CD4-positive, alpha-beta T cell treated with Interleukin-12 subunit alpha and Interleukin-12 subunit beta, for 1 hour (primary cell): Measurements from ENCODE around the gene SERPINA4.

ENCODE experiments used
- DNase-seq: peaks from one replicate; pipeline ENCODE4 v3.0.0-alpha.2; 2020

SERPINA4 gene, protein sequence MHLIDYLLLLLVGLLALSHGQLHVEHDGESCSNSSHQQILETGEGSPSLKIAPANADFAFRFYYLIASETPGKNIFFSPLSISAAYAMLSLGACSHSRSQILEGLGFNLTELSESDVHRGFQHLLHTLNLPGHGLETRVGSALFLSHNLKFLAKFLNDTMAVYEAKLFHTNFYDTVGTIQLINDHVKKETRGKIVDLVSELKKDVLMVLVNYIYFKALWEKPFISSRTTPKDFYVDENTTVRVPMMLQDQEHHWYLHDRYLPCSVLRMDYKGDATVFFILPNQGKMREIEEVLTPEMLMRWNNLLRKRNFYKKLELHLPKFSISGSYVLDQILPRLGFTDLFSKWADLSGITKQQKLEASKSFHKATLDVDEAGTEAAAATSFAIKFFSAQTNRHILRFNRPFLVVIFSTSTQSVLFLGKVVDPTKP

DNA sequence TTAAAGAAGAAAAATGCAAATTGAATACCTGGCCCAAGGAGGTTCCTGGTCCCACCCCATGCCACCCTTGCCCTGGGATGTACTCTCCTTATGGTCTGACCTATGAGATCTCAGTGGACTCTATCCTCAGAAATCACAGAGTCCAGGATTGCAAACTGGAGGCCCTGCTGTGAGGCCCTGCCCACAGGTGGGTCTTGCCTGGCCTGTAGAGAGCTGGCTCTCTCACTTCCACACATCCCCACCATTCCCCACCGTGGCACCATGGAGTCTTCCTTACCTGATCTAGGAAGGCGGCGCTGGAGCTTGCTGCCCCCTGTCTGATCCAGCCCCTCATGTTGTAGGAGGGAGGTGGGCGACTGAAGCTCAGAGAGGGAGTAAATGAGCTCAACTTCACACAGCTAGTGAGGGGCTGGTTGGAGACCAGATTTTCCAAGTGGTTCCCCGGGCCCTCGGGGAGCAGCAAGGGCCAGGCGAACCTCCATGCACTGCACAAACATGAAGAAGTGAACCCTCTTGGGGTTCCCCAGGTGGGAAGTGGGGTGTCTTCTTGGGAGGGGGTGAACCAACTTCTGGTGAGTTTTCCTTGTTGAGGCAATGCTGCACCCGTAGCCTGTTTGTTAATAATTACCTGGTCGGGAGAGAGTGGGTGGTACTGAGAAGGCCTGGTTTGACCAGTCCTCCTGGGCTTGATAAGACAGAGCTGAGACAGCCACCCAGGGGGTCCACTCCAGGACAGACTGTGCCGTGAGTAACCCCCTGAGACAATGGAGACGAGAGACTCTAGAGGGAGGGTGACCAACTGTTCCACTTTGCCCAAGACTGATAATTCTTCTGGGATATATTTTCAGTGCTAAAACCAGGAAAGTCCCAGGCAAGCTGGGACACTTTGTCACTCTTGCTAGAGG lies at the start of gene SERPINA4:
SERPINA4 (plus strand) TSS at position 692 of the 905 bp plus-strand sequence. CDS start 2,041 bp downstream, outside the sequence.
- DNase-seq = no peak

DNA sequence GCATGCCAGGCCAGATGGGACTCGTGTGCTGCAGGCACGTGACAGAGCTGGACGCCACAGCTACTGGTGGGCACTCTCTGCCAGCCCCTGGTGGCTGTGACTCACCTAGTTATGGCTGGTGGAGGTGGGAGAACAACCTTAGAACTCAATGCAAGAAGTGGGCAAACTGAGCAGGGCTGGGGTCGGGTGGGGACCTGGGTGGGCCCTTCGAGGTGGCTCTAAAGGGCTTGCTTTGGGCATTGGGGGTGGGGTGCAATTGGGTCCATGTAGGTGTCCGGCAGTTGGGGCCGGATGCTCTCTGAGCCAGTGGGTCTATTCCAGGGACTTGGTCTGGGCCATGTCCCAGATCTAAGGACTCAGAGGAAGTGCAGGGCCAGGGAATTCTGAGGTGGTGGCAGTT lies 46.9 kb upstream of the SERPINA4 start:
- no peak for DNase-seq

DNA sequence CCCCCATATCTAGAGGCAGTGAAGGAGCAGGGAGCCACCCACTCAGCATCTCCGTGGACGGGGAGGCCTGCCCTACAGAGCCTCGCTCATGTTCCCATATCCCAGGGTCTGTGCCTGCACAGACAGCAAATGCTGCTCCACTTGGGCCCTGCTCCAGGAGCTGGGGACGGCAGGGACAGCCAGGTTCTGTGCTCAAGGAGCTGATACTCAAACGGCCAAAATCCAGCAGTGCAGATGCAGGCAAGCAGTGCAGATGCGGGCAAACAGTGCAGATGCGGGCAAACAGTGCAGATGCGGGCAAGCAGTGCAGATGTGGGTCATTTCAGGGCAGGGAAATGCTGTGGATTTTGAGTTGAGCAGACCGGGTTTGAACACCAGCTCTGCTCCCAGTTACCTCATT lies 45.8 kb upstream of the SERPINA4 start:
- DNase-seq = no peak

DNA sequence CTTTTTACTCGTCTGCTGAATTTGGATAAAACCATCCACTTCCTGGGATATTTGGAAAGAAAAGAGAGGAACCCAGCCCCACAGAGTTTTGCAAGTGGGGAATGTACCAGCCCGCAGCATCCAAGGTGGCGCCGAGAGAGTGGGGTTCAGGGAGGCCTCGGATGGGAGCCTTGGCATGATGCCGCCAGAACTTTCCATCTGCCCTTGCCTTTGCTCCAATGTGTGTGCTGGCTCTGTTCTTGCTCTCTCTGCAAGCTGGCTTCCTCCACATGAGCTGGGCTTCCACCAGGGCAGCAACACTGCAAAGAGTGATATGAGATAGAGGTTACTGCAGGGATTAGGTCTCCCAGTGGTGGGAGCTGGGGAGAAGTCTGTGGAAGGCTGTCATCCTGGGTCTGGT lies 45.4 kb upstream of the SERPINA4 start:
- DNase-seq = no peak

DNA sequence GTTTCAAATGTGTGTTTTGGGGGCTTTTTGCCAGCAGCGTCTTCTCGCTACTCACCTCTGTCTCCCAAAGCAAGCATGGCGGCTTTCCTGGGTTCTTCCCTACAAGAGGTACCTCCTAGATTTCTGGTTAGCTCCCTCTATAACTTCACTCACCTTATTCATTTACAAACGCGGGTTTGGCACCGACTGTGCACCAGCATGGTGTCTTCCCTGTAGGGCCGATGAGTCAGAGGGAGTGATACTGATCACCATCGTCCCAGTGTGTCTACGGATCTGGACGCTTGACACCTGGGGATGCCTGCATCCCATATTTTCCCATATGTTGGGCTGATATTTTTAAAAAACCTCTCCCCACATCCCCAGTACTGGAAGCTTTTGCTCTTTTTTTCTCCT lies 44.0 kb upstream of the SERPINA4 start:
- no peak for DNase-seq

DNA sequence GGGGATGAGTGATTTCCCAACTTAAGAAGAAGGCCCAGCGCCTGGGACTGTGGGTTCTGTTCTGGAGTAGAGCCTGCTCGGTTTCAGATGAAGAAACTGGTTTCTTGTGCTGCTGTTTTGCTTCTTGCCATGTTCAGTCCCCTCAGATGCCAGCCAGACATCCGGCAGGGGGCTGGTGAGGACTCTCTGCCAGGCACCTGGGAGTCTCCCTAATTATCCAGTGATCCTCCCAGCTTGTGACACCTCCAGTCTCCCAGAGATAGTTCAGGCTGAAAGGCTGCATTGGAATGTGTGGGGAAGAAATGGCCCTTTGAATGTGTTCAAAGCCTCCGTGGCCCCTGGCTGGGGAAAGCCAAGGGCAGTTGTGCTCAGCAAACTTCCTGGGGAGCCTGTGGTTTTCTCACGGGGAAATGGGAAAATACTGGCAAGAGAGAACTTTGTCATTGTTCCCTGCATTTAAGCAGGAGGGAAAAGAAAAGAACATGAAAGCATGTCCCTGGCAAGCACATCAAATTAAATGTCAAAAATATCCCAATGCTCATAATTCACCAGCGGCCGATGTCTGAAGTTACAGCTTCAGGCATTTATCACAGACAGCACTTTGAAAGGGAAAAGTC lies 43.5 kb upstream of the SERPINA4 start:
- no peak for DNase-seq

DNA sequence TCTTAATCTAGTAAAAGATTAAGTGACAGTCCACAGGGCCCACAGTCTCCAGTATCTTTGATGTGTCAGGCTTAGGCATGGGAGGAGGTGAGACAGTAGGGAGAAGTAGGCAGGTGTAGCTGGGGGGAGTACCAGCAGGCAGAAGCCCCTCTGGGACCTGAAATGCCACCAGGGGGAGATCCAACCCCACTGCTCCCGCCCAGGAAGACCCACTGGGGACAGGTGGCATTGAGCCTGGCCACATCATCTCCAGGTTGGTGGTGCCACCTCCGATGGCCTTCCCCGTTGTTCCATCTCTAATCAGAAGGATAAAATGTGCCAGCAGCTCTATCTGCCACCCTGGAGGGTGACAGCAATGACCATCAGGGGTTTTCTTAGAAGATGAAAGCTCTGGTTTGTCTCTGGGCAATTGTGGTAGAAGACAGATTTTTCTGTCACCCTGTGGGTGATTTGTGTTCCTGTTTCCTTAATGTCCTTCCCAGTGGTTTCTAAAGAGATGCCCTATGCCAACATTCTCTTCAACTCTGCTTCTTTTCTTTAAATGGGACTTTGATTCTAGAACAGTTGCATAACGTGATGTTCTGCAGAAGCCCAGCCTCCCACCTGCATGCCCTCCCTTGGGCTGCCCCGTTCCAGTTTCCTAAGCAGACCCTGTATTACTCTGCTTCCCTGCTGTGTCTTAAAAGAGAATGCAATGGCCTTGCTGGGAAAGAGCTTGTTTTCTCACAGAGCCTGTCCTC lies 39.7 kb upstream of the SERPINA4 start:
- no peak for DNase-seq

DNA sequence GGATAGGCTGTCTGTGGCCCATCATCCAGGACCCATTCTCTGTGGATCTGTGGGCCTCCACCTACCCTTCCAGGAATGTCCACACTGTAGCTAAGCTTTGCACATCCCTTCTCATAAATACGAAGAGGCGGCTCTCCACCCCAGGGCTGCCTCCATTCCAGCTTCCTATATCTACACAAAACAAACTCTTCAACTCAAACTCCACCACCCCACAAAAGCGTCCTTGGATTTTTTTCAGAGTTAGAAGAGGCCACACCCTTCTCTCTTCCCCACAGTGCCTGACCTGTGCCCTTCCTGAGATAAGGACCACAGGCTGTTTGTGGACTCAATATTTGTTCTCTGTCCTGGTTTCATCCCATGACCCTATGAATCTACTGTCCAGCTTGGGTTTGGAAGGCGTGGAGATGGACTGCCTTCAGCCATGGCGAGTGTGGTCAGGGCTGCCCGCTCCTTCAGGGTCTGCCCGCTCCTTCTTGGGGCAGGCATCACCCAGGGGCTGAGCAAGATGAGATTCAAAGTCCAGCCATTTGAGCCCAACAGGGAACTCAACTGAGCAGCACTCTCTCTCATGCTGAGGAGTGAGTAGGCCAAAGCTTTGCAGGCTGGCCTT lies 39.0 kb upstream of the SERPINA4 start:
- no peak for DNase-seq

DNA sequence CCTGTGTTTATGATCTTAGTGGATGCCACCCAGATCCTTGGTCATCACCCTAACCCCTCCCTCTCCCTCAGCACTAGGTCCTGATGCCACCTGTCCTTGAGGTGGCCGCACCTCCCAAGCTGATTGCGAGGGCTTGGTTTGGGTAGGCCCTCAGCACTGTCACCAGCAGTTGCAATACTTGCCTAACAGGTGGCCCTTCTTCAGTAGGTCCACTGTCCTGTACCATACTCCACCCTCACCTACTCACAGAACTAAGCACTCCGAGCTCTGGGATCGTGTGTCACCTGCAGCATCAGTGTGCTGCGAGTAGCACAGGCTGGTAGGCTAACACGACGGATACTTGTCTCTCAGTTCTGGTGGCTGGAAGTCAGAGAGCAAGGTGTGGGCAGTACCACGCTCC lies 38.0 kb upstream of the SERPINA4 start:
- no peak for DNase-seq

DNA sequence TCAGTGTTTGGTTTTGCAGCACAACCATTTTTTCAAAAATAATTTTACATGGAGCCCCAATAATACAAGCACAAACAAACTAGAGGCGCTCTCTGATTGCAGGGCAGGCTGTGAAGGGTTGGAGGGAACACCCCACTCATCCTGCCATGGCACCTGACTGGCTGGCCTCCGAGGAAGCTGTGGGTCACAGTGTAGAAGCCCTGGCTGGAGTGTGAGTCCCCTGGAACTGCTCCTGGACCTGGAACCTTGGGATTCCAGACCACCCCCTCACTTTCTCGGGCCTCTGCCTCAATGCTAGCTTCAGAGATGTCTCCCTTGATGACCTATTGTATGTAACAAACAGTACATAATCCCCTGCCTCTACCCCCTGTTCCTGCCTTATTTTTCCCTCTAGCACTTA lies 37.1 kb upstream of the SERPINA4 start:
- DNase-seq = no peak

DNA sequence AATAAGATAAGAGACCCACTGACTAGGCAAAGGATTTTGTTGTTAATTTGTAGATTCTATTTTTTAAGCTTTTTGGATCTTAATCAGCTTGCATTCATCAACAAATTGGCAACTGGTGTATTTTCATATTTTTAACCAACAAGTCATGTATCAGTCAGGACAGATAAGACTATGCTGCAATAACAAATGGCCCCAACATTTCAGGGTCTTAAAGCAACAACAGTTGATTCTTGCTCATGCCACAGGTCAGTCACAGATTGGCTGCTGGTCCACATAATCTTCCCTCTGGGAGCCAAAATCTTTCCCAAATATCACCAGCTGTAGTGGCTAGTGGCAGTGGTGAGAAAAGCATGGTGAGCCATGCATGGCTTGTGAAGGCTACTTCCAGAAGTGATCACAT lies 30.1 kb upstream of the SERPINA4 start:
- no peak for DNase-seq

DNA sequence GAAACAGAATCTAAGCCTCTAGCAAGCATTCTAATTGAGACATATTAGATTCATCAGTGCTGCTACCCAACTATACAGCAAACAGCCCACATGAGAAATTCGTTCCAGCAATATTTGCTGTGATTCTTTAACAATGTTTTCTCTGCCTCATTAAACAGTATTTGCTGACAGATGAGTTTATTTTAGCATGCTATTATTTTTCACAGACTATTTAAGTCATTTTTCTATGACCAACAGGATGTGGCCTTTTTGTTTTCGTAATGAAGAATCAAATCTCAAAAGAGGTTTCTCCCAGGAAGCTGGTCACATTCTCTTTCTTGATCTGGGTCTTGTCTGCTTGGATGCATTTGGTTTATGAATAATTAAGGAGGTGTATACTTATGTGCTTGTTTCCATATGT lies 28.8 kb upstream of the SERPINA4 start:
- DNase-seq = no peak

DNA sequence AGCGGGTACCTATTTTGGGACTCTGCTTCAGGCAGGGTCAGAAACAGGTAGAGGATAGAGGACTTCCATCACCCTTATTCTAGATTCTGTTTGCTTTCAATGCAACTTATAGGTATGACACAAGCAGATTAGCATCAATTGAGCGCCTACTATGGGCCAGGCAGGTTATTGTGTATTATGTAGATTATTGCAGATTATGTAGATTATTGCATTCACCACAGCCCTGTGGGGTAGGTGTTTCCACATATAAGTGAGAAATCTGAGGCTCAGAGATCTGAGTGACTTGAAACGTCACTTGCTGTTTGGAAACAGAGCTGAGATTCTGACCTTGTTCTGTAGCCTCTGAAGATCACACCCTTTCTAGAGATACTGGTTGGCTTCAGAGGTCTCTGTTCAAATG lies 25.7 kb upstream of the SERPINA4 start:
- no peak for DNase-seq

DNA sequence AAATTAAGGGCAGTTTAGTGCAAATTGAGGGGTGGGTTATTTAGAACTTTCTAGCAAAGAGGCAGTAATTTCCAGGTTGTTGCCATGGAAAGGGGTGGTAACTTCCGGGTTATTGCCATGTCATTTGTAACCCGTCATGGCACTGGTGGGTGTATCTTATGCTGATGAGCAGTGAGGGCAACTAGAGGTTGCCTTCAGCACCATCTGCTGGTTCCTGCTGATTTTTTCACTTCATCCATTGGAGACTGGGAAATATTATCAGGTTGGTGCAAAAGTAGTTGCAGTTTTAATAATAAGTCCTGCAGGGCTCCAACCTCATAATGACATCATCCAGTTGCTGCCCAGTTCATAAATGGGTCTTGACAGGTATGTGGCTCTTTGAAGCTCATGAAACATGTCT lies 24.4 kb upstream of the SERPINA4 start:
- DNase-seq = no peak

DNA sequence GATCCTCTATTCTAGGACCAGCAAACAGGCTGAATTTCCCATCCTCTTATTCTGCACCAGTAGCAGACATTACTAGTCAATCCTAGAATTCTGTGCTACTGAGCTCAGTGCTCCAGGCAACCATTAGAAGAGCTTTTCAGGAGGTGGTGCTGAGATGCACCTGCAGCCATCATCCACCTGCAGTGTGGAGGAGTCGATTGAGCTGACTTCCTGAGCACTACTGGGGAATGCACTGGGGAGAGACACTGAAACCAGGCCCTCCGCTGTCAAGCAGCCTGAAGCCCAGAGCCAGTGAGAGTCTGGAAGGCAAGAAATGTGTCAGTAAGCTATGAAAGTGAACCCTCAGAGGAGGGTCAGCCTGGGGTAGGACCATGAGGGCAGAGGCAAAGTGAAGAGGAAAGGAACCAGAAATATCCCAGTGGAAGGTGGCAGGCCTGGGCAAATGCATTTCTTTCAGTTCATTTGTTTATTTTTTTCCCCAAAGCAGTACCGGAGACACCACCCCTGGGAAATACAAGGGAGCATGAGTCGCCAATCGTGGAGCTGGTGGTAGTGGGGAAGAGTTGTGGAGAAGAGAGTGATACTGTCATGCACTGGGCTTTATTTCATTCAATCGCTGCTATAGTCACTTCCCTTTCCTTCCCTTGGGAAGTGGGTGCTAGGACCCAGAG lies 23.0 kb upstream of the SERPINA4 start:
- no peak for DNase-seq

DNA sequence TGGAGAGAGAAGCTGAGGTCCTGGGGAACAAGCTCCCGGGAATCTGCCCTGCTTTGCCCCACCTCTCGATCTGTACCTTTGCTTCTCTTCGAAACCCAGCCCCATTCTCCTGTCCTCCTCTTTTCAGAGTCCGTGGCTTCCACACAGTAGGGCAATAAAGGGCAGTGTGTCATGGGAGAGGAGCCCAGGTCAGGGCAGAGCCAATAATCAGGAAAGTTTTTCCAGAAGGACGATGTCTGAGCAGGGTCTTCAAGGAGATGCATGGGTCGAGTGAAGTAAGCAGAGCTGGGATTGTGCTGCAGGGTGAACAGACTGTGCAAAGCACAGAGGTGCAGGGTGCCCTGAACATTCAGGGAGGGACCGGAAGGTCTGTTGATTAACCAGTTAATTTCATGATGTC lies 22.1 kb upstream of the SERPINA4 start:
- DNase-seq = no peak

DNA sequence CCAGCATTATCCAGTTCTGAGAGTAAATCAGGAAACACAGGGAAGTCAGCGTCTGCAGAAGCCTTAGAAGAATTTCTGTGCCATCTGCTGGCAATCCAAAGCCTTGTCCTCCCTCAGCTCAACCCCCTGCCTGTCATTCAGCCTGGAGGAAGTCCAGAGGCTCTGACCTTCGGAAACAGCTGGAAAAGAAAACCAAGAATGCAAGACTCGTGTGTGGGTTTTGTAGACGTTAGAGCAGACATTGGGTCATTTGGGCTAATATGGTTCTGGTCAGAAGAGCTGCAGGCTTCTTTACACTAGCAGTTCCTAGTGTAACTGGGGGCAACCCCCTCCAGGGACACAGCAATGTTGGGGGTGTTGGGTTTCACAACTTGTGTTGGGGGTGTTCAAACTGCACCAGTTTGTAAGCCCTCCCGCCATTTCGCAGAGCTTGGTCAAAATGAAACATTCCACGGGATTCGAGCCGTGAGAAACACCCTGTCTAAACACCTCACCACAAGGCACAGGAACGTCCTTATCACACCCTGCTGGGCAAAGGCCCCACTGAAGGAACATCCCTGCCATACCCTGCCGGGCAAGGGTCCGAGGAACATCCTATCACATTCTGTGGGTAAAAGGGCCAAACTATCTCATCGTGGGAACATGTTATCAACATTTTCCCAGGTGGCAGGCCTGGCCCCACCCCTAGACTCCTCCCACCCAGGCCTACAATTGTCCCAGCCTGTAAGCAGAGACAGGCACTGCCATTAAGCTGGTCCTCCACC lies 21.0 kb upstream of the SERPINA4 start:
- DNase-seq = no peak

DNA sequence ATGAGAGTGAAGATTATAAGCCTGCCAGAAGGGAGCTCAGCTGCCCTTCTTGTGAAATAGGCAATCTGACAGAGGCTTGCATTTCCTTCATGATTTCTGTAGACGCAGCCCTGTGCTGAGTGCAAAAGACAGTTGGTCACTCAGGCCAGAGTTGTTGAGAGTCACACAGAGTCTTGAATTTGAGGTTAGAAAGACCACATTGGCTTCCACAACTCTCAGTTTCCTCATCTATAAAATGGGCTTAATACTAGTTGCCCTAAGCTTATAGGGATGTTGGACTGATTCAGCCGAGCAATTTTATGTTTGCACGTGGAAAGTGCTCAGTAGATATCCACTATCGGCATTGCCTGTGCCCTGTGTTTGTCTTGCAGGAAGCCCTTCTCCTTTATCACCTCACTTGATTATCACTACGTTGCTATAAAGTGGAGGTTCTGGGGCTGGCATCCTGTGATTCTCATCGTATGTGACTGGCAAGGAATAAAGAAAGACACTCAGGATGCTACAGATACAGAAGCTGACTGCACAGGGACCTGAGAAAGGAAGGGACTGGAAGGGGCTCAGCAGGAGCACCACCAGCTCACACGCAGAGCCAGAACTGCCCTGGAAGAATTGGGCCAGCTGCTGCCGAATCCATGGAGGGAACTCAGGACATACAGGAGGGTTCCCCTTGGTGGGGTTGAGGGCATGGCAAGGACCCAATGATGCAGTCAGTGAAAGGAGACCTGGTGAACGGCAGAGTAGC lies 19.8 kb upstream of the SERPINA4 start:
- no peak for DNase-seq

DNA sequence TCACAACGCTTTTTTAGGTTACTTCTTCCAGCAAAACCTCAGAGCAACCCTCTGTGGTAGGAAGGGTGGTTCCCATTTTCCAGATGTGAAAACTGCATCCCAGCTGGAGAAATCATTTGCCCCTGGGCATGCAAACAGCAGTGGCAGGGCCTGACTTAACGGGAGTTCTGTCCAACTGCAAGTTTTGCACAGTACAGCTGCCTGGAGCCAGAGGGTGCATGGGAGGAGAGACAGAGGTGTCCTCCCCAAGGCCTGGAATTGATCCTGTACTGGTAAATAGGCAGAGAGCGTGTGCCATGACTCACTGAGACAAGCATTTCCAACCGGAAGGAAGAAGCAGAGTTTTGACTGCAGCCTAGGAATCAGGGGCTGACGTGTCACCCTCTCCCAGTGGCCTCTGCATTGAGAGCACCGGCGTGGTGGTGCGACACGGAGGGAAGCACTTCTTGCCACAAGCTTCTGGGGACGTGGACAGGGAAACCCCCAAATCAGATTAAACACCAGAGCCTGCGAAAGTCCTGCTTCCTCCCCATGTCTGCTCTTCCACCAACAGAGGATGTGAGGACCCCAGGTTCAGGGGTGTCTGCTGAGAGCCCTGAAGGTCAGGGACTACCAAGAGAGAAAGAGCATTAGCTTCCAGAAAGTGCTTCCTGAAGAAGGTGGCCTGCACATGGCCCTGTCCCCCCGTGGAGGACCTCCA lies 19.0 kb upstream of the SERPINA4 start:
- no peak for DNase-seq
